Right lung (tissue), 5 donors: ENCODE measurements around the gene LRFN2. TPM values are rescaled to one million over a fixed set of nuclear protein-coding genes. Genes with fewer than 3 reads are reported as not detected.

Experiments used
- DNase-seq, 2 donors: peaks; one replicate each; pipeline ENCODE4 v3.0.0-alpha.2; 2013
- polyA plus RNA-seq, 5 donors: library from polyadenylated mRNA; unstranded; fragments of 120-200 nt; gene quantifications; one replicate each; pipeline versions ENCODE4 v1.2.1 to v1.2.3, GENCODE V29; 2013; ENCODE audit warnings: inconsistent platforms in 1 of 5, low replicate concordance in 1 of 5; ENCODE audit not compliant: insufficient read length in 5 of 5, insufficient read depth in 1 of 5

Gene LRFN2
- polyA plus RNA-seq, 5 donors: 0.06 to 0.14 (median 0.10) TPM

GRCh38 chr6:40378725-40379074 lies 208.5 kb downstream of the LRFN2 start:
- no peak for DNase-seq

DNA sequence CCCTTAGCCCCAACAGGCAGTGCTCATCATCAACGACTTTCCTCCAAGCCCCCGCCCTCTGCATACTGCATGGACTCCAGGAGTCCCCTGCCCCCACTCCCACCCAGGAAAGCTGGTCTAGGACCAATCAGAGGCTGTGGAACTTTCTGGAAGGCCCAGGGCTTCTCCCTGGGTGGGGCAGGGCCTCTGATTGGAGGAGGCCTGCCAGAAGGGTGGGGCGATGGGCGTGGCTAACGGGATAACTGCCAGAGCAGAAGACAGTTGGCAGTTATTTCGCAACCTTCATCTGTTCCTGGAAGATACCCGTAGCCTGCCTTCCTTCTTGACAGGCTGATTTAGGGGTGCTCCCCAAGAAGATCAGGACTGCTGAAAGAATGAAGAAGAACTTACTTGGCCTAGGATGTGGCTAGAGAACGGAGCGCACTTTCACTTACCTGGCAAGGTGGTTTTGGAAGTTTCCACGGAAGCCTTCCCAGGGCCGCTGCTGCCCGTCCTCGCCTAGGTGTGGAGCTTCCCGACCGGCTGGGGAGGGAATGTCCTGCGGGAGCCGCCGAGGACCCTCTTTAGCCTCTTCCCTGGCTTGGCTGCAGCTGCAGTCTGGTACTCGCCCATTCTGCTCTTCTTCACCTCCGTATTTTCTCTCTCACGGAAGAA lies 209.0 kb downstream of the LRFN2 start:
- DNase-seq: no peak

GRCh38 chr6:40377173-40377806 lies 209.9 kb downstream of the LRFN2 start:
- DNase-seq: no peak

DNA sequence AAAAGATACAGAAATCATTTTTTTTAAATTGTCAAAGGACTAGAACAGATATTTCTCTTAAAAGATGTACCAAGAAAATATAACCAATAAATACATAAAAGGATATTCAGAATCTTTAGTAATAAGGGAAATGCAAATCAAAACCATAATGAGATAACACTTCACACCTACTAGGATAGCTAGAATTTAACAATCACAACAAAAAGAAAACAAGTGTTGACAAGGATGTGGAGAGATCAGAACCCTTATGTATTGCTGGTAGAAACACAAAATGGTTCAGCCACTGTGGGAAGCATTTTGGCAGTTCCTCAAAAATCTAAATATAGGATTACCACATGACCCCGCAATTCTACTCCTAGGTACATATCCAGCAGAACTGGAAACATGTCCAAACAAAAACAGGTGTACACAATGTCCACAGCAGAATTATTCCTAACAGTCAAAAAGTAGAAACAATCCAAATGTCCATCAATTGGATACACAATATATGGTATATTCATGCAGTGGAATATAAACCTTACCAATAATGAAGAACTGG lies 211.0 kb downstream of the LRFN2 start:
- DNase-seq: no peak

DNA sequence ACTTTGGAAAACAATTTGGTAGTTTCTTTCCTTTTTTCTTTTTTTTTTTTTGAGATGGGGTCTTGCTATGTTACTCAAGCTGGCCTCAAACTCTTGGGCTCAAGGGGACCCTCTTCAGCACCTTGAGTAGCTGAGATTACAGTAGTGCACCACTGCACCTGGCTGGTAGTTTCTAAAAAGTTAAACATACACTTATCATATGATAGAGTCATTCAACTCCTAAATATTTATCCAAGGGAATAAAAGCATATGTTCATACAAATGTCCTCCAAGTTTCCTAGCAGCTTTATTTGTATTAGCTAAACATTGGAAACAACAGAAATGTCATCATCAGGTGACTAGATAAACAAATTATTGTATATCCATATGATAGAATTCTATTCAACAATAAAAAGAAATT lies 213.9 kb downstream of the LRFN2 start:
- DNase-seq: no peak

GRCh38 chr6:40371621-40372020 lies 215.5 kb downstream of the LRFN2 start:
- DNase-seq: no peak

DNA sequence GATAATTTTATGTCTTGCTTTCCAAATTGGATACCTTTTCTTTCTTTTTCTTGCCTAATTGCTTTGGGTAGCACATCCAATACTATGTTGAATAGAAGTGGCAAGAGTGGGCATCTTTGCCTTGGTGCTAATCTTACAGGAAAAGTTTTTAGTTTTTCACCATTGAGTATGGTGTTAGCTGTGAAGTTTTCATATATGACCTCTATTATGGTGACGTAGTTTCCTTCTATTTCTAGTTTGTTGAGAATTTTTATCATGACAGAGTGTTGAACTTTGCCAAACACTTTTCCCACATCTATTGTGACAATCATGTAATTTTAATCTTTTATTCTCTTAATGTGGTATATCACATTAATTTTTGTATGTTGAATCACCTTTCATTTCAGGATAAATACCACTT lies 216.1 kb downstream of the LRFN2 start:
- no peak for DNase-seq

- DNase-seq: no peak
Measured at GRCh38 chr6:40369891-40370290, 217.3 kb downstream of the LRFN2 start.

DNA sequence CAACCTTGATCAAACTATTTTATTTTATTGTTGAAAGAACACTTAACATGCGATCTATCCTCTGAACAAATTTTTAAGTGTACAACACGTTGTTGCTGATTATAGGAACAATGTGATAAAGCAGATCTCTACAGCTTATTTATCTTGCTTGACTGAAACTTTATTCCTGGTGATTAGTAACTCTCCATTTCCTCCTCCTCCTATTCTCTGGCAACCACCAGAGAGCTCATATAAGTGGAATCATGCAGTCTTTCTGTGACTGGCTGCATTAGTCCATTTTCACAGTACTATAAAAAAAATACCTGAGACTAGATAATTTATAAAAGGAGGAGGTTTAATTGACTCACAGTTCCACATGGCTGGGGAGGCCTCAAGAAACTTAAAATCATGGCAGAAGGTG lies 218.1 kb downstream of the LRFN2 start:
- no peak for DNase-seq

- DNase-seq: no peak
Measured at GRCh38 chr6:40362859-40363258, 224.3 kb downstream of the LRFN2 start.

GRCh38 chr6:40359808-40360207 lies 227.4 kb downstream of the LRFN2 start:
- no peak for DNase-seq

DNA sequence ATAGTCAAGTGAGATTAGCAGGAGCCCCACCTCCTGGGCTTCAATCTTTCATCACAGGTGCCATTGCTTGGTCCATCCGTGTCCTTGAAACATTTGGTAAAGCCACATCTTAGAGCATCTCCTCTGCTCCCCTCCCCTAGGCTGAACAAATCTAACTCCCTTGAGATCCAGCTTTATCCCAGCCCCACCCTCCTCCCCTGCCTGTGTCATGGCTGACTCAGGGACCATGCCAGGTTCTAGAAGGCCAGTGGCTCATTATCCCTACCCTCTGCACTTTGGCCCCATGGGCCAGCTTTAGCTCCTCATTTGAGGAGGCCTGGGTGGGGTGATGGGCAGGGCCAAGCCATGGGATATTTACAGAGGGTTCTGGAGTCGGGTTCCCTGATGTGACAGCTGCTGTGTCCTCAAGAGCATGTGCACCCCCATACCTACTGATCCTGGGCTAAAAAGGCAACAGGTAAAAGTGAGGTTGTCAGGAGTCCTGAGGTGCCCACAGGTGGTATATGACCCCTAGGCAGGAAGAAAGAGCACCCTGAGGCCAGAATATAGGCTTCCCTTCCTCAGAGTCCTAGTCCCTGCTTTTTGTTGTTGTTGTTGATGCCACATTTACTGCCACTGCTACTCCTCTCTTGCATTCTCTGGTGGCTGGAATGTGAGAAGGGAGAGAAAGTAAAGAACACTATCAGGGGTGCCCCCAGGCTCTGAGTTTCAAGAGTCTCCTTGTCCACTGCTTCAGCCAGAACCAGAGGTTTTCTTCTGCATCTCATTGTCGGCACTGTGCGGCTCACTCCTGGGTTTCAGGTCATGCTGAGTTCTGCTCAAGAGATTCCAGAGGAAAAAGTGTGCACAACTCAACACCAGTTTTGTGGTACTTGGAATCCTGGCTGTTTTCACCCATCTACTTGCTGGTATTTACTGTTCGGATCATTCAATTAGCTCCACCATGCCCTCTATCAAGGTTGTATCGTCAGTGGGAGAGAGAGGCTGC lies 228.4 kb downstream of the LRFN2 start:
- DNase-seq: no peak

GRCh38 chr6:40356242-40356910 lies 230.8 kb downstream of the LRFN2 start:
- DNase-seq: no peak

- DNase-seq: no peak
Measured at GRCh38 chr6:40355532-40355931, 231.6 kb downstream of the LRFN2 start.

- no peak for DNase-seq
Measured at GRCh38 chr6:40355066-40355465, 232.1 kb downstream of the LRFN2 start.

DNA sequence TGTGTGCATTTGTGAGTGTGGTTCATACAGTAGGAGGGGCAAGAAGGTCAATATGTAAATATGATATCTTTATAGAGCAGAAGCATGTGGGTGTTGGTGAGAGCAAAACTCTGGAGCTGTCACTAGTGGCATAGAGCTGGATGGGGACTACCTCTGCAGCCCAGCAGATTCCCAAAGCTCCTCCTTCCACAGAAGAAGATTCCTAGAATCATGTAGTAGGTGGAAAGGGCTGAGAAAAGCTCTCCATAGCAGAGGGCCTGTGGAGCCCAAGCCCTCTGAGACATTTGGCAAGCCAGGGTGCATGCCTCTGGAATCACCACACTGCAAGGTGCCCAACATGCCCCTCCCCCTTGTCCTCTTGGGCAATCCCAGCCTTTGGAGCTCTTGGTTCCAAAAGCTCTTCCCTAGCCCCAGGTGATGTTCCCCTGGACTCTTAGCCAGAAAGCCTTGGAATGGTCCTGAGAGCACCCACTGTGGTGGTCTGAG lies 233.2 kb downstream of the LRFN2 start:
- DNase-seq: no peak

GRCh38 chr6:40353197-40353966 lies 233.8 kb downstream of the LRFN2 start:
- no peak for DNase-seq

DNA sequence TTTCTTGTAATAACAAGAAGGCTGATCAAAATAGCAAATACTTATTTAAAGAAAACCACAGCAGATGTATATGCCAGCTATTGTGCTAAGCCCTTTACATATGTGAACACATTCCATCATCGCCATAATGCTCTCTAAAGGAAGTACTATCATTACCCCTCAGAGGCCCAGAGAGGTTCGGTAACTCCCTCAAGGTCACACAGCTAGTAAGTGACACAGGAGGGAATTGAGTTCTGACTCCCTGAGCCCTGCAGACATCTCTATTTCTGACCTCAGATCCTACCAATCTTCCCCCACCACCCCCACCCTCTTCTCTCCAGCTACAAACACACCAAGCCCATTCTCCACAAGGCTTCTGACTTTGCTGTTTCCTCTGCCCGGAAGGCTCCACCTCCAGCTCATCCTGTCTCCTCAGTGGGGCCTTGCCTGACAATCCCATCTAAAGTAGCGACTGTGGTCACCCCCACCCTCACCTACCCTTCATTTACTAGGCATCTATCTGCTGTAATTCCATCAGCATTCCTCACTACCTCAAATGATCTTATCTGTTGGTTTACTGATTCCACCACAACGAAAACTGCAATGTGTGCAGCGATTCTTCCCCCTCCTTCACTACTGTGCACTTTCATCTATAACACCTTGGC lies 234.5 kb downstream of the LRFN2 start:
- no peak for DNase-seq

DNA sequence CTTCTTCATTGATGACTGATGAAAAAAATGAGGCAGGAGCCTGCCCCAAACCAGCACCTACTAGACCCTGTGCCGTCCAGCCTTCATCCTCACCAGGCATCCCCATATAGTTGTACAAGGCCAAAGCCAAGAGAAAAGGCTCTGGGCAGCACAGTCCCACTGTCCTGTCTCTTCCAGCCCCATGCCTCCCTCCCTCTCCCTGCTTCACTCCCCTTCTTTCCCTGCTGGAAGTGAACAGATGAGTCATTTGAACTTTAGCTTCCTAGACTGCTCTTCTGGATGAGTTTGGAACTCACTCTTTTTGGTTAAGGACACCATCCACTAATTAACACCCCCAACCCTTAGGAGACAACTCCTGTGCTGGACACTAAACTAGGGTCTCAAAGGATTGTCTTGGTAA lies 235.2 kb downstream of the LRFN2 start:
- no peak for DNase-seq

GRCh38 chr6:40350747-40351217 lies 236.4 kb downstream of the LRFN2 start:
- no peak for DNase-seq
